ENCODE results near the gene P2RX5. TPM values are rescaled to one million over a fixed set of nuclear protein-coding genes. Genes with fewer than 3 reads are reported as not detected.

The P2RX5 gene
- total RNA-seq, 1 experiment from 2014 or later = not detected

DNA sequence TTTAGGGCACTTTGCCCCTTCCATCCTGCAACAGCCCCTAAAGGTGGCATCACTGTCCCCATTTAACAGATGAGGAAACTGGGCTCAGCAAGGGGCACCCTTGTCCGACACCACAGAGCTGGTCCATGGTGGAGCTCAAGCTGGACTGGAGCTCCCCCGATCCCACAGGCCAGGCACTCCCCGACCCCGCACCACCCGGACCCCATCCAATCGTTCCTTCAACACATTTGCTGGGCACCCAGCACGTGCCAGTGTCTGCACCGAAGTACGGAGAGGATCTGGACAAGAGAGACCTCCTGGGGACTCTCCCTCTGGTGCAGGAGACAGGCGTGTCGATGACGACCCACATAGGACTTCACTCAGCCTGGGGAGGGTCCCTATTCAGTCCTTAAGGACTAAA lies 13.9 kb downstream of the P2RX5 start:
- H3K4me1 ChIP-seq (replicated peaks) = no peaks in the 10 kb centered on the region
- no peak for DNase-seq (ENCODE audit: low read depth in 1 of 2, low spot score in 2 of 2)
- no peak overlapping the region for H3K27ac ChIP-seq
- H3K36me3 ChIP-seq = no peaks in the 10 kb centered on the region
- H3K4me3 ChIP-seq = no peak overlapping the region
- no peaks in the 10 kb centered on the region for H3K27me3 ChIP-seq (replicated peaks)
- H3K9me3 ChIP-seq (replicated peaks) = no peaks in the 10 kb centered on the region

DNA sequence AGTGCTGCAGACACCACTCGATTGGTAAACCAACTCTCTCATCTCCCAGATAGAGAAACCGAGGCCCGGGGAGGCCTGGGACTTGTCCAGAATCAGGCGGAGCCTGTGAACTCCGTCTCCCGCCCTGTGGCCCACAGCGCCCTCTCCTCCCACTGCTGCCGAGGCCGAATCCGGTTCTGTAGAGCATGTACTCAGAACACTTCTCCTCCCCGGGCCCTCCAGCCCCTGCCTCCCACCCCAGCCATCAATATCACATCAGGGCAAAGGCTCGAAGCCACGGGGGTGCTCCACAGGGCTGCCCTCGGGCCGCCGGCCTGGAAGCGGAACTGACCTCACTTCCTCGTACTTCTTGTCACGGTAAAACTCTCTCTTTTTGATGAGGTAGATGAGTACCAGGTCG lies 14.4 kb downstream of the P2RX5 start:
- H3K4me3 ChIP-seq = no peak overlapping the region
- no peak for DNase-seq (ENCODE audit: low read depth in 1 of 2, low spot score in 2 of 2)
- no peak overlapping the region for H3K27ac ChIP-seq
- H3K27me3 ChIP-seq (replicated peaks) = no peaks in the 10 kb centered on the region
- no peaks in the 10 kb centered on the region for H3K9me3 ChIP-seq (replicated peaks)
- H3K36me3 ChIP-seq = no peaks in the 10 kb centered on the region
- H3K4me1 ChIP-seq (replicated peaks) = no peaks in the 10 kb centered on the region

DNA sequence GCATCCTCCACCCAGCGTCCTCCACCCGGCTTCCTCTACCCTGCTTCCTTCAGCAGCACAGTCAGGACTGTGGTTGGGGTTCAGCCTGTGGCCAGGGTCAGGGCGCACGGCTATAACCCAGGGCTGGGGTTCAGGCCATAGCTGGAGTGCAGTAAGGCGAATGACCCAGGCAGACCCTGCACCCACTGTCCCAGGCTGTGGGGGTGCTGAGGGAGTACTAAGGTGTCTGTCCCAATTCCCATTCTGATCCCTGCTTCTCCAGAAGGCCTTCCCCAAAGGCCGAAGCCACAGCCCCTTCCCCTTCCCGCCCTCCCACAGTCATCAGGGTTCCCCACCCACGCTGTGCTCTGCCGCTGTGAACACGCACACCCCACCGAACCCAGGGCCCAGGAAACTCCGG lies 14.9 kb downstream of the P2RX5 start:
- H3K27me3 ChIP-seq (replicated peaks) = no peaks in the 10 kb centered on the region
- DNase-seq (ENCODE audit: low read depth in 1 of 2, low spot score in 2 of 2) = no peak
- no peaks in the 10 kb centered on the region for H3K9me3 ChIP-seq (replicated peaks)
- H3K4me1 ChIP-seq (replicated peaks) = no peaks in the 10 kb centered on the region
- H3K27ac ChIP-seq = no peak overlapping the region
- H3K4me3 ChIP-seq = no peak overlapping the region
- H3K36me3 ChIP-seq = no peaks in the 10 kb centered on the region

DNA sequence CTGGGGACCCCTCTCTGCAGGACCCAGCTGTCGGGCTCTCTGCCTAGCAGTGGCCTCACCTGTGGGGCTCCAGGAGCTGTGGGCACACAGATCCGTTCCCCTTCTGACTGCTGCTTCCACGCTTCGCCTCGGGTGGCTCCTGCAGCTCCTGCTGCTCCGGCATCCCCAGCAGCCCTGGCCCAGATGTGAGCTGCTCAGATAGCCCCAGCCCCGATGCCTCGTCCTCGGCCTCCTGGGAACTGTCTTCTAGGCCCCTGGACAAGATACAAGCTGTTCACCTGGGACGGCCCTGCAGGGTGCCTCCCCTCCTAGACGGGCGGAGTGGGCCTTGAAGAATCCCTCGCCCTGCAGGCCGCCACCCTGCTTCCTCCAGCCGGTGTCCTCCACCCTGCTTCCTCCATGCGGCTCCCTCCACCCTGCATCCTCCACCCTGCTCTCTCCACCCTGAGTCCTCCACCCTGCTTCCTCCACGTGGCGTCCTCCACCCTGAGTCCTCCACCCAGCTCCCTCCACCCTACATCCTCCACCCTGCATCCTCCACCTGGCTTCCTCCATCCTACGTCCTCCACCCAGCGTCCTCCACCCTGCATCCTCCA lies 16.3 kb downstream of the P2RX5 start:
- Histone ChIP-seq H3K27me3 (replicated peaks) (no peaks in the 10 kb centered on the region), H3K9me3 (replicated peaks) (no peaks in the 10 kb centered on the region), H3K4me3 (no peak overlapping the region), H3K27ac (no peak overlapping the region), H3K36me3 (no peaks in the 10 kb centered on the region), H3K4me1 (replicated peaks) (no peaks in the 10 kb centered on the region)
- no peak for DNase-seq (ENCODE audit: low read depth in 1 of 2, low spot score in 2 of 2)

DNA sequence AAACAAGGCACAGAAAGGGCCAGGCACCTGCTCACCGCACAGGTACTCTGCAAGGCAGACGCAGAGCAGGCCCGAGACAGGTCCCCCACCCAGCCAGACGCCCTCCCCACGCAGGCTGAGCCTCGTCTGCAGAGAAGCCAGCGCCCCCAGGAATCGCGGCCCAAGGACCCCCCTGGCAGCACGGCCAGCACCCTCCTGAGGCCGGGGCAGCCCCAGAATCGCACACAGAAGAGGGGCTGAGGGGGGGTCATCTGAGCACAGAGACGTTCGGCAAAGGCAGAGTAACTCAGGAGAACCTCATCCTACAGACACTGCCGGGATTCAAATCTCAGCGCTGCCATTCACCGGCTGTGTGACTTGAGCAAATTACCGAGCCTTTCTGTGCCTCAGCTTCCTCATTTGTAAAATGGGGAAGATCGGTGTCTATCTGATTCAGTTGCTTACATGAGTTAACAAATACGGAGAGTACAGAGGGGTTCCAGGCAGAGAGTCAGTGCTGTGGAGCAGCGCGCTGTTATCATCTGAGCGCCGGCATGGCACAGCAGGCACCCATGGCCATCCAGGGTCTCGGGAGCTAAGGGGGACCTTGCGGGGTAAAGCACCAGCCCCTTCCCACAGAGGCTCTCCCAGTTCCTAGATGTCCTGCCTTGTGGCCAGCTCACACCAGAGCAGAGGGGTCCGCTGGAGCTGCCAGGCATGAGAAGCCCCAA lies 17.0 kb downstream of the P2RX5 start:
- H3K4me3 ChIP-seq = no peak overlapping the region
- no peaks in the 10 kb centered on the region for H3K9me3 ChIP-seq (replicated peaks)
- DNase-seq (ENCODE audit: low read depth in 1 of 2, low spot score in 2 of 2) = no peak
- no peaks in the 10 kb centered on the region for H3K27me3 ChIP-seq (replicated peaks)
- H3K27ac ChIP-seq = no peak overlapping the region
- H3K4me1 ChIP-seq (replicated peaks) = no peaks in the 10 kb centered on the region
- no peaks in the 10 kb centered on the region for H3K36me3 ChIP-seq

DNA sequence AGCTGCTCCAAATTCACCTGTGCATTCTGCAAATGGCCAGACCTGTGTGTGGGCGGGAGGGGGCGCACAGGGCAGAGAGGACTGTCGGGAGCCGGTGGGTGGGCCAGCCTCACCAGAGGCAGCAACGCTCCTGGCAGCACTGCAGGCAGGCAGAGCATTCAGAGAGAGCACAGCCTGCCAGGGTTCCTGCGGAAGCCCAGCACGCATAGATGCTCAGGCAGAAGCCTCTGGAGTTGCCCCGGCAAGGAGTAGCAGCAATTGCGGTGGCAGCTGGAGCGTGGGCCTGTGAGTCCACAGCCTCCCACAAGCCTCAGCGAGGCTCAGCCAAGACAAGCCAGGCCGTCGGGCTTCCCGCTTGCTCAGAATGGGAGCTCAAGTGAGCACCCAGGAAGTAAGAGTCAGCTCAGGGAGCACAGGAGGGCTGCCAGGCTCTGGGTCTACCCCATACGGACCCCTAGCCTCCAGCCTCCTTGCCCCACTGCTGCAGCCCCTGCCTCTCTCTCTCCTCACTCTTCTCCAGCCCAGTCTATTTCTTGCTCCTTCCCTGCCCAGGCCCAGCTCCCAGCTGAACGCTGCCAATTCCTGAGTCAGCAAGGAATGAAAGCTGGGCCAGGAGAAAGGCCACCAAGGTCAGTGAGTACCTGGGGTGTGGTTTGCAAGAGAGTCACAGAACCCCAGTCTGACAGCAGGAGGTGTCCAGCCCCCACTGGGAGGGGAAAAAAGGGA lies 17.7 kb downstream of the P2RX5 start:
- Histone ChIP-seq H3K4me1 (replicated peaks) (no peaks in the 10 kb centered on the region), H3K9me3 (replicated peaks) (no peaks in the 10 kb centered on the region), H3K27ac (no peak overlapping the region), H3K27me3 (replicated peaks) (no peaks in the 10 kb centered on the region), H3K4me3 (no peak overlapping the region), H3K36me3 (no peaks in the 10 kb centered on the region)
- no peak for DNase-seq (ENCODE audit: low read depth in 1 of 2, low spot score in 2 of 2)

DNA sequence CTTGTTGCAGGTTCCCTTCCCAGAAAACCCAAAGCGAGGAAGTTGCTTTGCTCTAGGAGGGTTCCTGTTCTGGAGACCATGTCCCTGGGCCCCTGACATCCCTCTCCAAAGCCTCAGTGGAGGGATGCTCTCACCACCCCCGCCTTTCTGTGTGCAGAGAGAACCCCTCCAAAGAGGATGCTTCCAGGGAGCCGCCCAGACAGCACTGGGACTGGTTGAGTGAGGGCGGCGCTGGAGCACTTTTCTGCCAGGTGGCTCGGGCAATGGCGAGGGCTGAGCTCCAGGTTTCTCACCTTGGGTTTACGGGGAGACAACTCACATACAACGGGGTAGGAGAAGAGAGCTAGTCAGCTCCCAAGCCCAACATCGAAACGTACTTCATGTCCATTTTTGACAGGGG lies 20.1 kb downstream of the P2RX5 start:
- no peak overlapping the region for H3K27ac ChIP-seq
- peaks cover 4% of the 10 kb centered on the region for H3K36me3 ChIP-seq
- no peak for DNase-seq (ENCODE audit: low read depth in 1 of 2, low spot score in 2 of 2)
- H3K4me1 ChIP-seq (replicated peaks) = no peaks in the 10 kb centered on the region
- no peaks in the 10 kb centered on the region for H3K27me3 ChIP-seq (replicated peaks)
- no peaks in the 10 kb centered on the region for H3K9me3 ChIP-seq (replicated peaks)
- no peak overlapping the region for H3K4me3 ChIP-seq

DNA sequence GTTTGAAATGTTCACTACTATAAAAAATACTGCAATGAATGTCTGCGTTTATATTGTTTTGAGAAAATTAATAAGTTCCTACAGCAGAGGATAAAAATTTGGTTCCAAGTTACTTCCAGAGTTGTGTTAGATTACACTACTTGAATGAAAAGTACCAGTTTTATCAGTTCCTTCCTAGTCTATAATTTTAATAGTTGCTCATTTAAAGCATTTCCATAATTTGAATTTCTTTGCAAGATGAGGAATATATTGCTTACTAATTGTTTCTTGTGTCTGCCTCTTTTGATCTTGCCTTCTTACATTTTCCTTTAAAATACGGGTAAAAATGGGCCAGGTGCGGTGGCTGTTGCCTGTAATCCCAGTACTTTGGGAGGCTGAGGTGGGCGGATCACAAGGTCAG lies 23.4 kb downstream of the P2RX5 start:
- DNase-seq (ENCODE audit: low read depth in 1 of 2, low spot score in 2 of 2) = no peak
- Histone ChIP-seq H3K27ac (no peak overlapping the region), H3K9me3 (replicated peaks) (no peaks in the 10 kb centered on the region), H3K27me3 (replicated peaks) (no peaks in the 10 kb centered on the region), H3K4me1 (replicated peaks) (0 out of 2 replicates have a peak, but pooled peaks cover 6% of the 10 kb centered on the region), H3K4me3 (no peak overlapping the region), H3K36me3 (peaks cover 30% of the 10 kb centered on the region)

DNA sequence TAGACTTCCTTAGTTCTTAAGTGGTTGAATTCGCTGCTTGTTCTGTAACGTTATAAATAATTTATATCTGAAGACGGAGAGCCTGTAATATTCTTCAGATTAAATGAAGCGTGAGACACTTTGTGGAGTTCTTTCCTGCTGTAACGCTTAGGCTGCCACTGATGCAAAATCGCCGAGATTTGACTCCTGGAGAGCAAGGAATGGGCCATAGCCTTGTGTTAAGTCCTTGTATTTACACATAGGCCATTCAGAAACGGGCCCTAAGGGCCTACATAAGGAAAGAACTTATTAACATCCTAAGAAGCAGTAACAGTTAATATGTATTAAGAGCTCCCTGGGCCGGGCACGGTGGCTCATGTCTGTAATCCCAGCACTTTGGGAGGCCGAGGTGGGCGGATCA lies 26.4 kb downstream of the P2RX5 start:
- Histone ChIP-seq H3K4me1 (replicated peaks) (peaks cover 17% of the 10 kb centered on the region), H3K27ac (no peak overlapping the region), H3K9me3 (replicated peaks) (no peaks in the 10 kb centered on the region), H3K27me3 (replicated peaks) (no peaks in the 10 kb centered on the region), H3K36me3 (peaks cover 54% of the 10 kb centered on the region), H3K4me3 (peak overlapping the region; percentile 90)
- no peak for DNase-seq (ENCODE audit: low read depth in 1 of 2, low spot score in 2 of 2)

DNA sequence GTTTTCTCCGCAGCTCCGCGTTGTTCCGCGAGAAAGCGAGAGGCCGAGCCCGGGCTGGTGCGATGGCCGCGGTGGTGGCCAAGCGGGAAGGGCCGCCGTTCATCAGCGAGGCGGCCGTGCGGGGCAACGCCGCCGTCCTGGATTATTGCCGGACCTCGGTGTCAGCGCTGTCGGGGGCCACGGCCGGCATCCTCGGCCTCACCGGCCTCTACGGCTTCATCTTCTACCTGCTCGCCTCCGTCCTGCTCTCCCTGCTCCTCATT lies 26.9 kb downstream of the P2RX5 start:
- Histone ChIP-seq H3K9me3 (replicated peaks) (no peaks in the 10 kb centered on the region), H3K27me3 (replicated peaks) (no peaks in the 10 kb centered on the region), H3K4me3 (peak overlapping the region; percentile 90), H3K4me1 (replicated peaks) (peaks cover 17% of the 10 kb centered on the region), H3K27ac (peak overlapping the region; percentile 95), H3K36me3 (peaks cover 60% of the 10 kb centered on the region)
- no peak for DNase-seq (ENCODE audit: low read depth in 1 of 2, low spot score in 2 of 2)

DNA sequence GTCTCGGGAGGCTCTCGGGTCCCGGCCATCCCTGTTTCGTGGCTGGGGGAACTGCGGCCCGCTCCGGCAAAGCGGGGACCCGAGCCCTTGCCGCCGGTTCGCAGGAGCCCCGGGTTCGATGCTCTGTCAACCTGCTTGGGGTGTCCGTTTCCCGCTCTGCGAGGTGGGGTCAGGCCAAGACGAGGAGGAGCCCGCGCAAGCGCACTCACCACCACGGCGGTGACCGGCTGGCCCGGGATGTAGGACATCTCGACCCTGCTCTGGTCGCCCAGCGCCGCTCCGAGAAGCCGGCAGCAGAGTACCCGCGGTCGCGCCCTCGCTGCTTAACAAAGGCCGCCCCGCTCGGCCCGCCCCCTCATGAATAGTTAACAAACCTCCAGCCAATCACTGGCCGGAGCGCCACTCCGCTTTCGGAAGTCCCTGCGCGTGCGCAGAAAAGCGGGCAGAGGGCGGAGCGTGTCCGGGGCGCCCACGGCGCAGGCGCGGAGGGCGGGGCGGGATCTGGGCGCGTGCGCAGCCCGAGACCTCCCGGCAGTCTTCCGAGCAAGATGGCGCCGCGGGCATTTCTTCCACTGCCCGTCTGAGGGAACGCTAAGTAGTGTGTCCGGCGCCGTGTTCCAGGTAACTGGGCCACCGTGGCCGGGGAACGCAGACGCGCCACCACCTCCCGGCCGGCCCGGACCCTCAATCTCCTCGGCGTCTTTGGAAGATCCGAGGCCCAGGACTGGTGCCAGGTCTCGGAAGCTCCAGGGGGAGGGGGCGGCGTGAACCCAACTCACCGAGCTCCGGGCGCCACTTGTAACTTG lies 27.5 kb downstream of the P2RX5 start, which contains the start of the genes EMC6 and TAX1BP3:
Gene EMC6, plus strand, starts transcription at position 534 of the 806 bp plus-strand sequence. CDS start 335 bp downstream, outside the sequence.
Gene TAX1BP3, minus strand, starts transcription at position 300 of the 806 bp plus-strand sequence. Its CDS starts 52 bp downstream, at position 248.
- no peaks in the 10 kb centered on the region for H3K9me3 ChIP-seq (replicated peaks)
- no peaks in the 10 kb centered on the region for H3K27me3 ChIP-seq (replicated peaks)
- H3K27ac ChIP-seq = peak within 1 kb of the TSS; percentile 95
- peaks cover 17% of the 10 kb centered on the region for H3K4me1 ChIP-seq (replicated peaks)
- H3K36me3 ChIP-seq = peaks cover 65% of the 10 kb centered on the region
- peak within 1 kb of the TSS; percentile 90 for H3K4me3 ChIP-seq
- DNase-seq (ENCODE audit: low read depth in 1 of 2, low spot score in 2 of 2) = peak; percentile 98

DNA sequence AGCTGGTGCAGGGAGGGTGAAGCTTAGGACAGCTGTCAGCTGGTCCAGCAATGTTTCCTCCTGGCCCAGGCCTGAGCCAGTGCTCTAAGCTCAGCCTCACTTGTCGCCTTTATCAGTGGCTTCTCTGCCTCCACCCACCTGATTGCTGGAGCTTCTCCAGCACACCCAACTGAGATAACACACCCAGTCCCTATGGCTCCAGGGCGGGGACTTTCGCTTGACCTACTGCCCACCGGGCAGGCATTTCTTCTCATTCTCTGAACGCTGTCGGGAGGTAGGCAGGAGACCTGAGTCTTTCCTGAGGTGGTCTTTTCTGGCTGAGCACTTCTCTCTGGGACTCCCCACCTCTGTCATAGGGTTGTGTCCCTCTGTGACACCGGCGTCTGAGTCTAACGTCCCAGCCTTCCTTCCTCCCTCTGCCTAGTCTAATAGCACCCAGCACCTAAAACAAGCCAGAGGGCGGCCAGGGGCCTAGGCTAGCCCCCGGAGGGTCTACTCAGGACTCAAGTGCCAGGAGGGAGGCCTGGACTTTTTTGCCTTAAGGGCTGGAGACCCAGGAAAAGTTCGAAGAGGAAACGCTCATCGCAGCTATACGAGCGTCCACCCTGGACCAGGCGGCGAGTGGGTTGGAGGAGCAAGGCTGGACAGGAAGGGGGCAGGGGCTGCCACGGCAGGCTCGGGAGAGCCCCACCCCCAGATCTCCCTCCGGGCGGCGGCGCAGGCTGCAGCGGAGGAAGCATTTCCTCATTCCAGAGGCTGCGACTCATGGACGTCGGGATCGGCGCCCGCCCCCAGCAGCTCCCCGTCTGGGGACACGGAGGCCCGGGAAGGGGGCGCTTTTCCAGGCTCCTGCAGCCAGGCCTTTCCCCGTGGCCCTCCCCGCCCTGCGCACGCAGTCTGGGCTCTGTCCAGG lies 28.3 kb downstream of the P2RX5 start:
- Histone ChIP-seq H3K36me3 (peaks cover 72% of the 10 kb centered on the region), H3K9me3 (replicated peaks) (no peaks in the 10 kb centered on the region), H3K27me3 (replicated peaks) (no peaks in the 10 kb centered on the region), H3K27ac (peak overlapping the region; percentile 95), H3K4me3 (peak overlapping the region; percentile 90), H3K4me1 (replicated peaks) (peaks cover 17% of the 10 kb centered on the region)
- DNase-seq (ENCODE audit: low read depth in 1 of 2, low spot score in 2 of 2) = peak; percentile 95

DNA sequence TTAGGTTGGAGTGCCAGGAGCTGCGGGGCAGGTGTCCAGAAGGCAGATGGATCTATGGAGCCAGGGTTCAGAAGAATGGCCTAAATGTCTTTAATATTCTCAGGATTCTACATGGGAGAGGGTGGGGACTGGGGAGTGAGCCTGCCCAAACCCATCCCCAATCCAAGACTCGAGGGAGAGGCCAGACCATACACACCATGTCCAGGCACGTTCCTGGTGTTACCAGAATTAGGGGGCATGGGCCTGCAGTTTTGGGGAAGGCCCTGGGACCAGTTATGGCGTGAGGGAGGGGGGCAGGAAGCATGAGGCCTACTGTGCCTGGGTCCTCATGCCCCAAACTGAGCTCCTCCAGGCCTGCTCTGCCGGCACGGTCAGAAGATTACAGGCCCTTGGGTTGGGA lies 29.4 kb downstream of the P2RX5 start:
- H3K27me3 ChIP-seq (replicated peaks) = no peaks in the 10 kb centered on the region
- no peak for DNase-seq (ENCODE audit: low read depth in 1 of 2, low spot score in 2 of 2)
- H3K9me3 ChIP-seq (replicated peaks) = no peaks in the 10 kb centered on the region
- peaks cover 17% of the 10 kb centered on the region for H3K4me1 ChIP-seq (replicated peaks)
- H3K36me3 ChIP-seq = peaks cover 79% of the 10 kb centered on the region
- no peak overlapping the region for H3K27ac ChIP-seq
- H3K4me3 ChIP-seq = no peak overlapping the region; the same call in 1 of the 2 replicates

Measured in SJSA1 (cell line).